ENCODE data around the gene BAZ2B.
"Not testable (repeated sequence)": the region's sequence is repeated elsewhere in the genome, so short reads cannot be mapped to it uniquely, and the experiment has no call there.

BAZ2B gene

DNA sequence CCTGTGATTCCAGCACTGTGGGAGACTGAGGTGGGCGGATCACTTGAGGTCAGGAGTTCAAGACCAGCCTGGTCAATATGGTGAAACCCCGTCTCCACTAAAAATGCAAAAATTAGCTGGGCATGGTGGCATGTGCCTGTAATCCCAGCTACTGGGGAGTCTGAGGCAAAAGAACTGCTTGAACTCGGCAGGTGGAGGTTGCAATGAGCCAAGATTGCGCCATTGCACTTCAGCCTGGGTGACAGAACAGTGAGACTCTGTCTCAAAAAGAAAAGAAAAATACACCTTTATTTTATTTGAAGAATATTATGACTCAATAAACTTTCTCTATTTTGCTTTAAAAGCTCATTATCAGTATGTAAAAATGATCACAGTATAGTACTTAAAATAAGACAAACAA lies 81.1 kb downstream of the BAZ2B start:
- DNase-seq (ENCODE audit: low read depth in 3 of 3): not testable (repeated sequence)

DNA sequence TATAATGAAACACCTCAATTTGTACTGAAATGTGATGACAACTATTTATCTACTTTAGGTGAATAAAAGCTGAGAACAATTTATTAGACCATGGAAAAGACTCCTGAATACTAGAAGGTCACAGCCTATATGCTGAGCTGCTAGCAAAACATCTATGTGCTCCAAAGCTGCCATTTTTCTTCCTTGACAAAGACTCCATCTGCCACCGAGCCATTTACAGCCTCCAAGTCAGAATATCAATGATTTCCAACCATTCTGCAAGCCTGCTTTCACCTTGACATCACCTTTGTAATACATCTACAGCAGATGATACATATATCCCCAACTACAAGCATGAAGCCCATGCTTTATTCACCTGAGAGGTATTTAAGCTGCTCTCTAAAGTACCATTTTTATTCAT lies 84.9 kb downstream of the BAZ2B start:
- no peak for DNase-seq (ENCODE audit: low read depth in 3 of 3)

DNA sequence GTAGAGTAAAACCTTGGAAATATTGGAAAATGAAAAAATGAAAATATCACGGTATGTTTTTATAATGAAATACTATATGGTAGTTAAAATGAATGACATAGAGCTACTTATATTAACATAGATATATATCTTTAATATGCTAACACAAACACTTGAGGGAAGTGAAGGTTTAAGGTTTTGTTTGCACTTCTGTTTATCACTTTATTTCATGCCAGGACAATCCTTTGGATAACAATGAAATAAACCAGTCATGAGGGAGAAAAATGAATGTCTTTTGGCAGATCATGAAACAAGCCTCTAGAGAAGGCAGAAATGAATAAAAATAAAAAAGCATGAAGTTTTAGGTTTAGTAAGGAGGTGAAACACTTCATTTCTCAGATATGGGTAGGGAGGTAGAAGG lies 89.9 kb downstream of the BAZ2B start:
- DNase-seq (ENCODE audit: low read depth in 3 of 3): no peak

DNA sequence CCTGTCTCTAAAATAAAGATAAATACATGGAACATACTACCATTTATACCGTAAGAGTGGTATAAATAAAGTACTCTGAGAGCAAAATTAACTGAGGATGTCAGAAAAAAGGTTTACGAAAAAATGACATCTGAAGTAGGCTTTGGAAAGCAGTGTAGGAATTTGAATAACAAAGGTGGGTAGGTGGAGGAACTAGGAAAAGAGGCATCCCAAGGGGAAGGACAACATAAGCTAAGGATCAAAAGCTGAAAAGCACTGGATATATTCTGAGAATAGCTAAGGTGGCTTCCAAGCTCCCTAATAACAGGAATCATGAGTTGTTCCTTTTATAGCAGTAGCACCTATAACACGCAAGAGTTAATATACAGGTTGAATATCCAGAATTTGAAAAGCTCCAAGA lies 91.3 kb downstream of the BAZ2B start:
- DNase-seq (ENCODE audit: low read depth in 3 of 3): no peak

DNA sequence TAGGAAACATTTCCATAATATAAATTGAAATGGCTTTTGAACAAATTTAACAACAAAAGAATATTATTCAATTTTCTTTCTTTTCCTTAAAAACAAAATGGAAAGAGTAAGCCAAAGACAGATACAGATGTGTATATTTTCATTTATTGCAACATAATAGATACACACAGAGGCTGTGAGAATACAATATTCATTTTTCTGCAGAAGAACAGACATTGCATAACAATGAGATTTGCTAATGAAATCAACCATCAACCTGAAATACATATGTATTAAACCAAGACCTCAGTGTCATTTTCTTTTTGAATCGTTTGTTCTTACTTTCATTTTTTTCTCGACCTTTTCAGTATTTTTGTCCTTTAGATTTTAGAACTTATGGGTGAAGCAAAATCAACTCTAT lies 95.1 kb downstream of the BAZ2B start:
- DNase-seq (ENCODE audit: low read depth in 3 of 3): no peak

DNA sequence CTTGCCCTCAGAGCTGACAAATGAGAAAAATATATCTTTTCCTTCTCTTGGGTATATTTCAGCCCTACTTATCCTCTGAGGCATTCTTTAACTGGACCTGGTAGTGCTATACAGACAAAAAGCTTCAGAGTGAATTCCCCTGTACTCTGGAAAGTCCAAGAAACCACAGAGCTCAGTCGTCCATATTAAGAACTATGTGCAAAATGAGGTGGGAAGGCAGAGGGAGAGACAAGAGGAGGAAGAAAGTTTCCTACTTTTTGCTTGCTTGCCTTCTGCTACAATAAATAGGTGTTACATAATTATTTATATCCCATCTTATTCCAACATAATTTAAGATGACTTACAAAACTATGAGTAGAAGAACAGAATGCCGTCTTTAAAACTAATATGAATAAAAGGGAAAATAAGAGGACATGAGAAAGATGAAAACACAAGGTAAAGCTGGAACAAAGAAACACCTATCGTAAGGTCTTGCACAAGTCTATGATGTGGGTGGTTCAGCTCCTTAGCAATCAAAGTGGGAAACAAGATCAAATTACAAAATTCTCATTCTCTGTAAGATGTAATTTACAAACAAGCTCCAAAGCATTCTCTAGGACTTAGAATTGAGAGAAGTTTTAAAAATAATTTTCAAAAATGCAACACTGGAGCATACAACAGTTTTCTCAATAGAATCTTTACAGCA lies 97.9 kb downstream of the BAZ2B start:
- no peak for DNase-seq (ENCODE audit: low read depth in 3 of 3)

DNA sequence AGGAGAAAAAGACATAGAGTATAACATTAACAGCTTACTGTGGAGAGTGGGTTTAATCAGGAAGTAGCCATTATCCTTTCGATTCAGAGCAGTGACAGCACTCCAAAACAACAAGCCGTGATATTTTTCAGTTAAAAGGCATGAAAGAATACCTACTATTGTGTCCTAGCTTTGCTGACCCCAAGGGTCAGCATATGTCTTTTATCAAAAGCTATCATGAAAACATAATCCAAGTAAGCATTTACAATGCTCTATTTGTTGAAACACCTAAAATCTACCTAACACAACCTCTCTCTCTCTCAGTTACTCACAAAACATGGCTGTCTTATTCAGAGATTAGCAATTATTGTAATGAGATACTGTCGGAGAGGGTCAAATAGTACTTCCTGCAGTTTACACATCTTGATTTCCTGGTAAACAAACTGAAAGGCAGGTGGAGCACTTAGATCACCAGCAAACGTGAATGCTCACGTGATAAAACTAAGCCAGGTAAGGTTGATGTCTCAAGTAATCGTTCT lies 100.0 kb downstream of the BAZ2B start:
- no peak for DNase-seq (ENCODE audit: low read depth in 3 of 3)

DNA sequence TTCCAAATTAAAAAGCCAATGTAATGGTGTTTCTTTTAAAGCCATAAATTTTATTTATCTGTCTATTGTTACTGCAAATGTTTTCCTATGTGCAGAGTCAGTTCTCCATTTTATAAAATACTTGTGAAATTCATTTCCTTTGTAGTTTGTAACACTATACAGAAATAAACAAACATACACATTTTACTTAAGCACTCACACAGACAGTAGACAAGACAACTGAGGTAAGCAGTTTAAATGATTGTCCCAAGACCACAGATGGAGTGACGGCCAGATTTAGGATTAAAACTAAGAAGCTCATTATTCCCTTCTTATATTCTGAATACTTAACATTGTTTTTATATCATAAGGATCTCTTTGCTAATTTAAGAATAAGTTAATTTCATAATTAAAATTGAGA lies 100.9 kb downstream of the BAZ2B start:
- no peak for DNase-seq (ENCODE audit: low read depth in 3 of 3)

DNA sequence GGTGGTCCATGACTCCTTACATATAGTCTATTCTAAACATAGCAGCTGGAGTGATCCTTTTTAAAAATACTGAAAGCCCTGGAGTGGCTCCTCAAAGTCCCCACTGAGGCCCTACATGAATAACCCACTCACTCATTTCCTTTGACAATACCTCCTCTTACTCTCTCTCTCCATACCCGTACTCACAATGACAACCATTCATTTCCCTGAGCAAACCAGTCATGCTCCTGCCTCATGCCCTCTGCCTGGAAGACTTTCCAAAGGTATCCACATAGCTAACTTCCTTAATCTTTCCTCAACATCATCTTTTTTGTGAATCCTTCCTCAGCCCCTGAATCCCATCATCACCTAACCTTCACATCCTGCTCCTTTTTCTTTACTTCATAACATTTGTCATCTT lies 102.6 kb downstream of the BAZ2B start:
- no peak for DNase-seq (ENCODE audit: low read depth in 3 of 3)

DNA sequence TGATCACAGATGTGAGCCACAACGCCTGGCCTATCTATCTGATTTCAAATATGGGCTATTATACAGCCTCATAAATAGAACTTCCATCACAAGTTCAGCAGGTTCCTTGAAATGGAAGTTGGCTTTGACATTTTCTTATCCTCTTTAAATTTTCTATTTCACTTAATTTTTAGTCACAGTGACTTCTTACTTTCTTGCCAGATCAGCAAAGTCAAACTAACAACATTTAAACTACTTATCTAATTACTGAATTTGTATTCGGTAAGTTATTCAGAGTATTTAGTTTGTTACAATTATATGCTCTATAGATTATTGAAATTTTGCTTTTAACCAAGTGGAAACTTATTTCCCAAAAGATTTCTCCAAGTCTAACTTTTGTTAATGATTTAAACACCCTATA lies 108.2 kb downstream of the BAZ2B start:
- no peak for DNase-seq (ENCODE audit: low read depth in 3 of 3)

DNA sequence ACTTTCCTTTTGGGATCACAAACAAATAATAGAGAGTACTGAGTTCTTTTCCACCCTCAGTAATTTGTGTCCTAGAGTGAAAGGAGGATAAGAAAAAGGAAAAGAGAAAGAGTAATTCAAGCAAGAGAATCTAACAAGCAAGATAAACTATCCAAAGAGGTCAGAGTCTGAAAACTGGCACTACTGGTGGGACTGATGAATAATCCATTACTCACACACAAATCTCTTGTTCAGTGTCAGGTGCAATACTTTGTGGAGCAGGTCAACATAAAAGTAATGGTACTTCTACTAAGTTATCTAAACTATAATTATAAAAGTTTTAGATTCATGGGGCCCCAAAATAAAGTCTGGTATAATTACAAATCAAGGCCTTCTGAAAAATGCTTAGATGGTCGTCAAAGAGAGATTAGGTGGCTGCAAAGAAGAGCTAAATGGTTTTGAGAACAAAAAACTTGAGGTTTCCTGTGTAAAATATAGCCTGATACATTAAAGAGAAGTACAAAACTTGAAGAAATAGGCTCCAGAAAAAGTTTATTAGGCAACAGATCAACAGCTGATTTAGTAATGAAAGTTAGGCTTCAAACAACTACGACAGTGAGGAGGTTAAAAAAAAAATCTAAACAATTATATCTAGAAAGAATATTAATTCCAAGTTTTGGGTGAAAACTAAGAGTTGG lies 109.4 kb downstream of the BAZ2B start:
- no peak for DNase-seq (ENCODE audit: low read depth in 3 of 3)

DNA sequence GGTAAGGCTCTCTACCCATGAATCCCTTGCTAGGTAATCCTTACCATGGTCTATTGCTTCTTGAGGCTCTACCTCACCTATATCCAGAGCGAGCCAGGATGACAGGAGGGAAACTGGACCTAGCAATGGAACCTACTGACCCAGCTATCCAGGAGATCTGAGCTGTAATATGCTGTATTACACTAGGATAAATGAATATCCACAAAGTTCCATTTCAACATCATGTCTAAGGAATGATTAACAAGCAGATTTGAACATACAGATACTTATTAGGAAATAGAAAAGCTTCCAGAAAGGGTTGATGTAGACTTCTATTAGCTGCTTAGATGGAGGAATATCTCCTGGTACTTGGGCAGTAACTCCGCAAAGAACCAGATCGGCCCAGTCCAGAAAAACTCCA lies 110.1 kb downstream of the BAZ2B start:
- no peak for DNase-seq (ENCODE audit: low read depth in 3 of 3)

DNA sequence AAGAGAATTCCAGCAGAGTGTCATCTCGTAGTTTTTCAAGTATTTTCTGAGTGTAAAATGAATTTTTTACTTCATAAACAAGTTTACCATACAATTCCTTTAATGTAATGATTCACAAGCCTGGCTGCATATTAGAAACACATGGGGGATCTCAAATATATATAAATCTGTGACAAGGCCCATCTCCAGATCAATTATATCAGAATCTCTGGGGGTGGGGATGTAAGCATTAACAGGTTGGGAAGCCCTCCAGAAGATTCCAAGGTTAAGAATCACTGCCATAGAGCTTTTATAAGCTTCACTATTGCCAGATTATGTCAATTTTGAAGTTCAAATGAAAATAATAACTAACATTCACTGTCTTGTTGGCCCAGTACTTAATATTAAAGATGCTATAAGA lies 111.2 kb downstream of the BAZ2B start:
- no peak for DNase-seq (ENCODE audit: low read depth in 3 of 3)

DNA sequence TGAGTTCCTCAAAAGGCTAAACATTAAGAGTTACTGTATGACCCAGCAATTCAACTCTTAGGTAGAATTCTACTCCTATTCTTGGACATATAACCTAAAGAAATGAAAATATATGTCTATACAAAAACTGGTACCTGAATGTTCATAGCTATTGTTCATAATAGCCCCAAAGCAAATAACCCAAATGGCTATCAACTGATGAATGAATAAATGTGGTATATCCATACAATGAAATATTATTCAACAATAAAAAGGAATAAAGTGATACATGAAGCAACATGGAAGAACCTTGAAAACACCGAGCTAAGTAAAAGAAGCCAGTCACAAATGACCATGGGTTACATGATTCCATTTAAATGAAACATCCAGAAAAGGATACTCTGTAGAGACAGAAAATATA lies 114.6 kb downstream of the BAZ2B start:
- no peak for DNase-seq (ENCODE audit: low read depth in 3 of 3)

DNA sequence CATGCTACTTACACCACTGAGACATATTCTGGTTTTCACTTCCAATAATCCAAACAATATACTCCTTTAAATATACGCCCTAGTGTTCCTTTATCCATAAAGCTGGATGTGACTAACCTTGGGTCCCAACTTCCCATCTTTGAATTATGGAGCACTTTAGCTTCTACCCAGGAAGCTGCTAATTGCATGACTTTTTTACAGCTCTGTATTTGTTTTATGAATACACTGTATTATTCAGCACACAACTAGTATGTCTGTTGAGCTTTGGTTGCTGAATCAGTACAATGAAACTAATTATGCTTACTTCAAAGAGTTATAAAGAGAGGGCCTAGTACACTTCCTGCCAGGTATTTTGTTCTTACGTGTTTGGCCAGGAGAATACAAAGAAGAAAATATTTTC lies 118.5 kb downstream of the BAZ2B start:
- DNase-seq (ENCODE audit: low read depth in 3 of 3): no peak

DNA sequence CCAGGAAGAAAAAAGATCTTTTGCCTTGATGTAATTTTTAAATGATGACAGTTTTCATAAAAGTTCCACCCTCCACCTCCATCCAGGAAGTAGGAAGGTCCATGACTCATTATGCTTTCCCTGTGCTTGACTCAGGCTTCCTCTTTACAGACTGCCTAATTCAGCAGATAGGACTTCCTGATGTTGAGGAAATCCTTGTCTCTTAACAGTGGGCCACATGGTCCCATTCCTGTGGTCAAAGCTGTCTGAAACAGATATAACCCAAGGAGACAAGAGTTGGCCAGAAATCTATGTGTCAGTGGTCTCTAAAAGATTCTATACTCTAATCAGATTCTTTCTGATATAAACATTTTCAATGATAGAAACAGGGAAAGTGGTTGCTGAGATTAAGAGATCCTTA lies 119.1 kb downstream of the BAZ2B start:
- DNase-seq (ENCODE audit: low read depth in 3 of 3): no peak

DNA sequence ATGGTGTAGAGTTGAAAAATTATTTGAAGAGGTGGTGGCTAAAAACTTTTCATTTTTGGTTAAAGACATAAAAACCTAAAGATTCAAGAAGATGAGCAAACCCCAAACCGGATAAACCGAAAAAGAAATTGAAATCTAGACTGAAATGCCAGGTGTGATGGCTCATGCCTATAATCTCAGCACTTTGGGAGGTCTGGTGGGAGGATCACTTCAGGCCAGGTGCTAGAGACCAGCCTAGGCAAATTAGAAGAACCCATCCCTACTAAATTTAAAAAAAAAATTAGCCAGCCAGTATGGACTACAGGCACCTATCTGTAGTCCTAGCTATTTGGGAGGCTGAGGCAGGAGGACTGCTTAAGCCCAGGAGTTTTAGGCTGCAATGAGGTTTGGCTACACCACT lies 126.9 kb downstream of the BAZ2B start:
- no peak for DNase-seq (ENCODE audit: low read depth in 3 of 3)

DNA sequence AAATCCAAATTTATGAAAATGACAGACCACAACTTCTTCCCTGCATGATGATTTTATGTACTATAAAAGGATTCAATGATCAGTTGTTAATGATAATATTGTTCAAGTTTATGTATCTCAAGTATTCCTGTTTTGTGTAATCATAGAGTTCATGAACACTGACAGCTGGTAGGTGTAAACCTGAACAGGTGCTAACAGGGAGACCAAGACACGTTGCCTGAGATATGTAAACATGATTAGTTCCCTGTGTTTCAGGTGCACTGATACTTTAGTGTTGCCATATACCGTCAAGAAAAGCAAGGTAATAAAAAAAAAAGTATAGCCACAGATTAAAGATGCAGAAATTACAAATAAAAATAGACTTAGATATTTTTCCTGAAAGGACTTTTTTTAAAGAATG lies 131.8 kb downstream of the BAZ2B start:
- DNase-seq (ENCODE audit: low read depth in 3 of 3): no peak

DNA sequence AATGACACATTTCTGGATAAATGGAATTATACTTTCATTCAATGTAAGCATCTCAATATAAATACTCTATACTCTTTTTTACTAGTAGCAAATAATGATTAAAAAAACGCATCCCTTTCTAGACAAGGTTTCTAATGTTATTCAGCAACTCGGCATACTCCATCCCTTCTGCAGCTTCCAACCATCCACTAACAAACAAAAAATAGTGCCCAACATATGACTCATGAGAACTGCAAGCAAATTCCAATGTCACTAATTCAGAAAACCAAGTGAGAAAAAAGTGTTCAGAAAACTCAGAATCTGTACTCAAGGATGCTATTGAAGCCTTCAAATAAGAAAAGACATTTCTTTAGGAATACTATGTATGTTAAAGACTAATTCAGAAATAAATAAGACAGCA lies 140.0 kb downstream of the BAZ2B start:
- no peak for DNase-seq (ENCODE audit: low read depth in 3 of 3)

DNA sequence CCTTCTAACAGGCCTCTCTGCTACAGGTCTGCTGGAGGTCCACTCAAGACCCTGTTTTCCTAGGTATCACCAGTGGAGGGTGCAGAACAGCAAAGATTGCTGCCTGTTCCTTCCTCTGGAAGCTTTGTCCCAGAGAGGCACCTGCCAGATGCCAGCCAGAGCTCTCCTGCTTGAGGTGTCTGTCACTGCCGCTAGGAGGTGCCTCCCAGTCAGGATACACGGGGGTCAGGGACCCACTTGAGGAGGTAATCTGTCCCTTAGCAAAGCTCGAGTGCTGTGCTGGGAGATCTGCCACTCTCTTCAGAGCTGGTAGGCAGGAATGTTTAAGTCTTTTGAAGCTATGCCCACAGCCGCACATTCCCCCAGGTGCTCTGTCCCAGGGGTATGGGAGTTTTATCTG lies 140.6 kb downstream of the BAZ2B start:
- no peak for DNase-seq (ENCODE audit: low read depth in 3 of 3)

DNA sequence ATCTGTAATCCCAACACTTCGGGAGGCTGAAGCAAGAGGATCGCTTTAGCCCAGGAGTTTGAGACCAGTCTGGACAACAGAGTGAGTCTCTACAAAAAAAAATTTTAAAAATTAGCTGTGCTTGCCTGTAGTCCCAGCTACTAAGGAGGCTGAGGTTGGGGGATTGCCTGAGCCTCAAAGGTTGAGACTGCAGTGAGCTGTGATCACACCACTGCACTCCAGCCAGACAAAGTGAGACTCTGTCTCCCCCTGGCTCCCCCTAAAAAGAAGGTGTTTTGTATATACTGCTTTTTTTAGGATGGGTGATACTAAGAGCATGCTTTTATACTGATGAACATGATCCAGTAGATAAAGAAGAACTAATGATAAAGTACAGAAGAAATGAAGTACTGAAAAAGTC lies 145.0 kb downstream of the BAZ2B start:
- DNase-seq (ENCODE audit: low read depth in 3 of 3): no peak

DNA sequence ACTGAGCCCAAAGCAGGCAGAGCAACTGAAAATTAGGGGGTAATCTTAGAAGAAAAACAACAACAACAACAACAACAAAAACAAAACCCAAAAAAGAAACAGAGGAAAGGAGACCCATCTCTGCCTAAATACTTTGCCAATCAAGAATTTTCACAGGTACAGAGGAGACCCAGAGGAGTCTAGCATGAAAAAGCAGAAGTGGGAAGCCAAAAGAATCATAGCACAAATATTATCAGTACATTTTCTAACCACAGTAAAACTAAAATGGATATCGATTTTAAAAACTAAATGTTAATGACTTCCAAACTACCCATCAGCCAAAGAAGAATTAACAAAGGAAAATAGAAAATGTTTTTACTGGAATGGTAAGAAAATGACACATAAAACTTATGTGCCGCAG lies 148.1 kb downstream of the BAZ2B start:
- no peak for DNase-seq (ENCODE audit: low read depth in 3 of 3)

DNA sequence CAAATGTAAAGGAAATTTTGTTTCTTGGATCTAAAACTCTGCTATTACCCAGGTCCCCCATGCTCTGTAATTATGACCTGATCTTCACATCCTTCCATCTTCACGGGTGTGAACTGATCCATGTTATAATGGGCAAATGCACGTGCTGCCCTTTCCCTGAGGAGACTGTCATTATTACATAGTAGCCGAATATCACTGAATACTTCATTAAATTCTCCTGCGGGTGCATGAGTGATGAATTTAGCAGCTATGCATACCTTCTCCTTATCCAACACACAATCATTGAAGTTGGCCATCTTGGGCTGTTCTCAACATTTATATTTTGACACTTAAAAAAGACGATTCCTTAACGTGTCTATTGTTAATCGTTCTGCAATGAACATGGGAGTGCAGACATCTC lies 153.4 kb downstream of the BAZ2B start:
- DNase-seq (ENCODE audit: low read depth in 3 of 3): no peak

Measured in stimulated activated CD4-positive, alpha-beta T cell treated with anti-CD3 and anti-CD28 coated beads, TNF-alpha, amount 100 ng/mL, for 48 hours (primary cell).